GM18526 (cell line): ENCODE data around the gene DRD3.

ENCODE experiments used
- POLR2A ChIP-seq: IDR thresholded peaks from 3 replicates; pipeline ENCODE4 v1.6.1; 2011; ENCODE audit not compliant: insufficient read length; ENCODE audit errors: extremely low read depth

Gene DRD3

GRCh38 chr3:114111060-114111770 lies 67.6 kb downstream of the DRD3 start:
- TF ChIP-seq POLR2A: no peak

GRCh38 chr3:114110439-114110838 lies 68.4 kb downstream of the DRD3 start:
- TF ChIP-seq POLR2A: no peak

- no peak for TF ChIP-seq POLR2A
Measured at GRCh38 chr3:114108137-114108536, 70.7 kb downstream of the DRD3 start.

GRCh38 chr3:114104414-114104813 lies 74.4 kb downstream of the DRD3 start:
- TF ChIP-seq POLR2A: no peak

- TF ChIP-seq POLR2A: no peak
Measured at GRCh38 chr3:114103858-114104257, 75.0 kb downstream of the DRD3 start.

DNA sequence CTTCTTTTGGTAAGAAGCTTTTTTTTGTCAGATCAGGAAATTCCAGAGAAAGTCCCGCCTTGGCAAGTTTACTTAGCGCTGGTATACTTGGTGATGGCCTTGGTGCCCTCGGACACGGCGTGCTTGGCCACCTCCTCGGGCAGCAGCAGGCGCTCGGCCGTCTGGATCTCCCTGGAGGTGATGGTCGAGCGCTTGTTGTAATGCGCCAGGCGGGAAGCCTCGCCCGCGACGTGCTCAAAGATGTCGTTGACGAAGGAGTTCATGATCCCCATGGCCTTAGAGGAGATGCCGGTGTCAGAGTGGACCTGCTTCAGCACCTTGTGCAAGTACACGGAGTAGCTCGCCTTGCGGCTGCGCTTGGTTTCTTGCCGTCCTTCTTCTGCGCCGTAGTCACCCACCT lies 75.7 kb downstream of the DRD3 start:
- TF ChIP-seq POLR2A: no peak

DNA sequence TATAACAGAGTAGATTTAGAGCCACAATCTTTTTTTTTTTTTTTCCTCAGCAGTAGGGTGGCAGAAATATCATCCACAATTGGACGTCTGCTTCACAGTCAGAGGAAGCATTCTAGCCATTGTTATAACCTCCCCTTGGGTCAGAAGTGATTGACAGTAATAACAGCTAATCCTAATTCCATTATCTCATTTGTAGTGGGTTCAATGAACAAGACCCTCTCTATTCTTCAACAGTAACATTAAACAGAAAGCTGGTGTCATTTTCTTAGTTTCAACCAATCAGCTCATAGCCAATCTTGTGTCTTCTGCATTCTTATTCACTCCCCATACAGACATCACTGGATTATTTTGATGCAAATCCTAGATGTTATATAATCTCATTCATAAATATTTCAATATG lies 77.8 kb downstream of the DRD3 start:
- TF ChIP-seq POLR2A: no peak

- TF ChIP-seq POLR2A: no peak
Measured at GRCh38 chr3:114095796-114096195, 83.1 kb downstream of the DRD3 start.

DNA sequence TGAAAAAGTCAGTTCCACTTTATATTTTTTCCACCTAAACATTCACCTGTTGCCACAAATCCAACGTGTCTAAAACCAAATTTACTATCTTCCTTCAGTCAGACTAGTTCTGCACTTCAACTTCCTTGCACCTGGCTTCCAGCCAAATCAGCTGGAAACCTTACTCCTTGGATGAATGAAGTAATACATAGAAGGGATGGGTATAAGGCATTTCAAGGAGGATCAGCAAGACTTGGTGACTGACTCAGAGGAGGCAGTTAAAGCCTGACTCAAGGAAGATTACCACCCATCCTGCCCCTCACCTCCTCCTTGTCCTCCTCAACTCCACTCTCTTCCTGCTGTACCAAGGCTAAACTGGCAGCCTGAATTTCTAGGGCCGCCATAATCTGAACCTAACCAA lies 85.3 kb downstream of the DRD3 start:
- no peak for TF ChIP-seq POLR2A

DNA sequence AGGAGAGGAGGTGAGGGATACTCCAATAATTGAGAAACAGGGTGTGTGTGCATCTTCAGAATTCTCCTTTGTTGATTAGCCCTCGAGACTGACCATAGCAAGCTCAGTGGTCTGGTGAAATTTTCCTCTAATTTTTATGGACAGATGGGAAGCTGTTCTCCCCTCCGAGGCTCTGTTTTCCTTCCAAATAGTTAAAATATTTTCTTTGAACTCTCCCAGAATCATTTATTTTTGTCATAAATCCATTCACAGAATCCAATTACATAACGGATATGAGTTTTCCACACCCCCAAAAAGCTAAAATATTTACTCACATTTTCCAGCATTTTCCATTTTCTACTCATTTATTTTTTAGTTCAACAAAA lies 85.9 kb downstream of the DRD3 start:
- TF ChIP-seq POLR2A: no peak

- TF ChIP-seq POLR2A: no peak
Measured at GRCh38 chr3:114092151-114093015, 86.5 kb downstream of the DRD3 start.

DNA sequence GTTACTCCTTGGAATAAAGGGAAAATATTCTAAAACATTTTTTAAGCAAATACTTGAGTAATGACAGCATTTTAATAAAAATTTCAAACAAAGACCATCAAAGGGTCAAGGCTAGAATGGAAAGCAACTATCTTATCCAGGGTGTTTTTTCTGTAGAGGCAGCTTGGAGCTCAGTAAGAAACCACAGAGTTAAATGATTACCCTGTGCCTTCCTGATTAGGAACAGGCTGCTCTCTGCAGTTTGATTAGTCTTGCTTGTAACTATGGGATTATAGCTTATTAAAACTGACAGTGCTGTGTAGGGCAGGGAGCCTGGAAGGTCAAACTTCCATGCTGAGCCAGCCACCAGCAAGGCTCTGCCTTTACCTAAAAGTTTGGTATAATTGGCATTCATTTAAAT lies 89.2 kb downstream of the DRD3 start:
- no peak for TF ChIP-seq POLR2A

DNA sequence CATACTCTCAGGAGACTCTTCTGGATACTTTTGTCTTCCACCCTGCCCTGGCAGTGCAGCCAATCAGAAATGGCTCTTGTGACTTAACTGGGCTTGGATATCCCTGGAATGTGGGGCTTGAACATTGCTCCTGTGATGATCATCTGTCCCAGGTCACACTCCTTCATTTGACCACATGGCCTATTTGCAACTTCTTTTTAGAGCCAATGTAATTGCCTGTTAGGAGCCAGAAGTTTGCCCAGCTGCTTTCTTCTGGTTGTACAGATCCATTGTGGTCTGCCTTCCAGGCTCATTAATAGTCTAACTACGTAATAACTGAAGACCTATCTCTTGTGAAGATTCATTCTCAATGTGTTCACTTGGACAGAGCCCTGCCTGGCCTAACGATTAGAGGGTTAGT lies 92.5 kb downstream of the DRD3 start:
- no peak for TF ChIP-seq POLR2A

DNA sequence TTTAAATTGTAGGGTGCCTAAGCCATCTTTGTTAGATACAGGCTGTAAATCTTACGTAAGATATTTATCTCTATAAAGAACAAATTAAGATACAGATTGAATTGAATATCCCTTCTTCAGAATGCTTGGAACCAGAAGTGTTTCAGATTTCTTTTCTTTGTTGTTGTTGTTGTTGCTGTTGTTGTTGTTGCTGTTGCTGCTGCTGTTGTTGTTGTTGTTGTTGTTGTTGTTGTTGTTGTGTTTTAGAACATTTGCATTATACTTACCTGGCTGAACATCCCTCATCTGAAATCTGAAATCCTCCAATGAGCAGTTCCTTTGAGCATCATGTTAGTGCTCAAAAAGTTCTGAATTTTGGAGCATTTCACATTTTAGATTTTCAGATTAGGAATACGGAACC lies 95.7 kb downstream of the DRD3 start:
- TF ChIP-seq POLR2A: no peak

DNA sequence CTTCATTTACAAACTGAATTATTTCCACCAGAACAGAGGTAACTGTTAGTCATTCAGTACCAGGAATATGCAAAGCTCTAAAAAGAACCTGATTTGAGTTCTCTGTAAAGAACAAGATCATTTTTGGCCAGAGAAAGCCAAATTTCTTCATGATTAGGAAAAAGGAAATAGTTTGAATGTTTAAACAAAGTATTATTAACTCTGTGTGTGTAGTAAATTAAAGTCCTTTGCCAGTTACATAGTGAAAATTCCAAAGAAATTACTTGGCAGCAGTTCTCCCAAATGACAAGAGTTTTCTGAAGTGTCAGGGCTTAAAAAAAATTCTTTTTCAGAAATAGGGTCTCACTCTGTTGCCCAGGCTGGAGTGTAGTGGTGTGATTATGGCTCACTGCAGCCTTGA lies 97.8 kb downstream of the DRD3 start:
- no peak for TF ChIP-seq POLR2A

- TF ChIP-seq POLR2A: no peak
Measured at GRCh38 chr3:114080201-114080600, 98.7 kb downstream of the DRD3 start.
